Urothelium cell line (cell line): ENCODE data around the gene RBM15B.

ENCODE experiments used
- DNase-seq: peaks from one replicate; pipeline ENCODE4 v3.0.0; 2011; ENCODE audit warnings: low spot score, mixed read lengths
- FAIRE-seq: peaks from 2 replicates; lab custom pipeline; 2011; peaks lifted over from hg19 to GRCh38; lab: Jason Lieb, UNC

The RBM15B gene

GRCh38 chr3:51391566-51392354 lies 675 bp downstream of the RBM15B start:
- FAIRE-seq (no peak), DNase-seq (peak; percentile 34)

- no peak for FAIRE-seq
Measured at GRCh38 chr3:51392355-51393133, 1.5 kb downstream of the RBM15B start.

GRCh38 chr3:51393134-51393495 lies 2.0 kb downstream of the RBM15B start:
- FAIRE-seq = no peak
- no peak for DNase-seq

More at GRCh38 chr3:51392355-51393133, 1.5 kb downstream of the RBM15B start:
- no peak for DNase-seq

GRCh38 chr3:51393564-51393963 lies 2.5 kb downstream of the RBM15B start:
- FAIRE-seq (no peak), DNase-seq (no peak)

GRCh38 chr3:51394541-51394940 lies 3.5 kb downstream of the RBM15B start:
- FAIRE-seq (no peak), DNase-seq (no peak)

- FAIRE-seq (no peak), DNase-seq (no peak)
Measured at GRCh38 chr3:51395493-51396213, 4.6 kb downstream of the RBM15B start.

GRCh38 chr3:51396401-51396800 lies 5.3 kb downstream of the RBM15B start:
- no peak for FAIRE-seq

GRCh38 chr3:51397392-51397791 lies 6.3 kb downstream of the RBM15B start:
- FAIRE-seq (peak; percentile 66), DNase-seq (no peak)

More at GRCh38 chr3:51396401-51396800, 5.3 kb downstream of the RBM15B start:
- DNase-seq = no peak

GRCh38 chr3:51398595-51399310 lies 7.7 kb downstream of the RBM15B start:
- FAIRE-seq = no peak
- no peak for DNase-seq

- no peak for FAIRE-seq
- DNase-seq = no peak
Measured at GRCh38 chr3:51400166-51400565, 9.1 kb downstream of the RBM15B start.

- DNase-seq = no peak
- no peak for FAIRE-seq
Measured at GRCh38 chr3:51401735-51402134, 10.7 kb downstream of the RBM15B start.

GRCh38 chr3:51403675-51404074 lies 12.6 kb downstream of the RBM15B start:
- FAIRE-seq = no peak

GRCh38 chr3:51408021-51408420 lies 16.9 kb downstream of the RBM15B start:
- FAIRE-seq = no peak
- DNase-seq = no peak

More at GRCh38 chr3:51403675-51404074, 12.6 kb downstream of the RBM15B start:
- no peak for DNase-seq

- DNase-seq (no peak), FAIRE-seq (no peak)
Measured at GRCh38 chr3:51408813-51409212, 17.7 kb downstream of the RBM15B start.

GRCh38 chr3:51422211-51422610 lies 31.1 kb downstream of the RBM15B start:
- no peak for DNase-seq
- no peak for FAIRE-seq

- DNase-seq (no peak), FAIRE-seq (no peak)
Measured at GRCh38 chr3:51426921-51427320, 35.8 kb downstream of the RBM15B start.

- no peak for FAIRE-seq
- DNase-seq = no peak
Measured at GRCh38 chr3:51429138-51429537, 38.1 kb downstream of the RBM15B start.

GRCh38 chr3:51434110-51434509 lies 43.0 kb downstream of the RBM15B start:
- FAIRE-seq = no peak
- no peak for DNase-seq

- DNase-seq (peak; percentile 63), FAIRE-seq (no peak)
Measured at GRCh38 chr3:51434746-51435327, 43.8 kb downstream of the RBM15B start.

- DNase-seq (no peak), FAIRE-seq (no peak)
Measured at GRCh38 chr3:51436998-51437639, 46.0 kb downstream of the RBM15B start.
